Activated CD8-positive, alpha-beta T cell treated with anti-CD3 and anti-CD28 coated beads for 36 hours (primary cell): Measurements from ENCODE around the gene ANO7. TPM values are rescaled to one million over a fixed set of nuclear protein-coding genes. Genes with fewer than 3 reads are reported as not detected.

Experiments
- ATAC-seq: fragments of 200-7000 bp; cut with Tn5 transposase; one replicate; pipeline ENCODE4 v1.10.0; 2021; ENCODE audit warnings: mild to moderate bottlenecking, moderate library complexity
- CTCF ChIA-PET: fragments of 350-600 bp; sonication (Branson Sonifier 250); formaldehyde crosslinking; loops from one replicate; lab custom pipeline; 2021; ENCODE audit warnings: antibody characterized with exemption; lab: Charles Lee
- POLR2A ChIA-PET: fragments of 350-600 bp; sonication (Branson Sonifier 250); formaldehyde crosslinking; loops from one replicate; lab custom pipeline; 2021; ENCODE audit warnings: antibody characterized with exemption; lab: Charles Lee
- DNase-seq: peaks from one replicate; pipeline ENCODE4 v3.0.0-alpha.2; 2020
- H3K27ac Mint-ChIP-seq: one replicate; pipeline ENCODE4 v1.8.0; 2021; ENCODE audit warnings: mild to moderate bottlenecking, mixed read lengths
- H3K27me3 Mint-ChIP-seq: one replicate; pipeline ENCODE4 v1.8.0; 2021; ENCODE audit warnings: mixed read lengths
- H3K36me3 Mint-ChIP-seq: one replicate; pipeline ENCODE4 v1.8.0; 2021; ENCODE audit warnings: low read depth, mixed read lengths
- H3K4me1 Mint-ChIP-seq: one replicate; pipeline ENCODE4 v1.8.0; 2021; ENCODE audit warnings: low read depth, mixed read lengths
- H3K4me3 Mint-ChIP-seq: one replicate; pipeline ENCODE4 v1.8.0; 2021; ENCODE audit warnings: mild to moderate bottlenecking, moderate library complexity, mixed read lengths
- H3K9me3 Mint-ChIP-seq: one replicate; pipeline ENCODE4 v1.8.0; 2021; ENCODE audit warnings: mixed read lengths
- CTCF ChIP-seq: fragments of 200-600 bp; IDR thresholded peaks from one replicate; pipeline ENCODE4 v1.8.0; 2022; ENCODE audit warnings: antibody characterized with exemption, mild to moderate bottlenecking
- intact Hi-C: fragments of 100-400 bp; cut with micrococcal nuclease; formaldehyde crosslinking; loops from one replicate; pipeline ENCODE4 v1.10.0; 2022
- total RNA-seq, 2 experiments: library from RNA; stranded (reverse); gene quantifications; one replicate each; pipeline ENCODE4 v1.2.3, GENCODE V29; 2021

The ANO7 gene
- total RNA-seq, 2 experiments from 2014 or later = 5.1 to 5.4 TPM

GRCh38 chr2:241219030-241219382 is 30.5 kb downstream of the ANO7 start:
- ChIA-PET CTCF (interaction anchor here (1.3 kb wide), 1 partner anchor 367 kb away, joined by 4 read pairs; no protein-coding TSS in a partner anchor), POLR2A (interaction anchor here (0.6 to 1.1 kb wide), 5 partner anchors 11 to 151 kb away, joined by 3 to 4 read pairs (median 3); partner anchors contain the start of genes HDLBP and SEPTIN2)
- H3K4me1 Mint-ChIP-seq = peaks cover 15% of the 10 kb centered on the region
- no peak for TF ChIP-seq CTCF
- no peaks in the 10 kb centered on the region for H3K9me3 Mint-ChIP-seq
- DNase-seq = no peak
- H3K4me3 Mint-ChIP-seq = peak overlapping the region; percentile 90
- H3K27ac Mint-ChIP-seq = no peak overlapping the region
- no peak for ATAC-seq
- peaks cover 5% of the 10 kb centered on the region for H3K36me3 Mint-ChIP-seq
- intact Hi-C loops = no loop called here
- peaks cover 3% of the 10 kb centered on the region for H3K27me3 Mint-ChIP-seq

GRCh38 chr2:241219856-241220356 is 31.4 kb downstream of the ANO7 start:
- no peak overlapping the region for H3K27ac Mint-ChIP-seq
- no peak for ATAC-seq
- no peaks in the 10 kb centered on the region for H3K9me3 Mint-ChIP-seq
- no peak for DNase-seq
- peaks cover 15% of the 10 kb centered on the region for H3K4me1 Mint-ChIP-seq
- H3K4me3 Mint-ChIP-seq = peak overlapping the region; percentile 3
- CTCF ChIA-PET = no interaction called here
- intact Hi-C loops = no loop called here
- no peak for TF ChIP-seq CTCF
- POLR2A ChIA-PET = no interaction called here
- H3K27me3 Mint-ChIP-seq = peaks cover 3% of the 10 kb centered on the region
- H3K36me3 Mint-ChIP-seq = peaks cover 5% of the 10 kb centered on the region

- Mint-ChIP-seq H3K36me3 (peaks cover 25% of the 10 kb centered on the region), H3K27me3 (peaks cover 3% of the 10 kb centered on the region), H3K4me1 (peaks cover 14% of the 10 kb centered on the region), H3K9me3 (no peaks in the 10 kb centered on the region), H3K4me3 (no peak overlapping the region), H3K27ac (no peak overlapping the region)
- intact Hi-C loops = no loop called here
- DNase-seq = peak; percentile 52
- ChIA-PET POLR2A (interaction anchor here (1.1 kb wide), 1 partner anchor 13 kb away, joined by 4 read pairs; no protein-coding TSS in a partner anchor), CTCF (no interaction called here)
- no peak for TF ChIP-seq CTCF
- ATAC-seq = peak; percentile 38
Measured at GRCh38 chr2:241223211-241224017, 34.9 kb downstream of the ANO7 start.

GRCh38 chr2:241224018-241224850 is 35.8 kb downstream of the ANO7 start:
- no peak for TF ChIP-seq CTCF
- ATAC-seq (peak; percentile 19), DNase-seq (no peak)
- Mint-ChIP-seq H3K9me3 (no peaks in the 10 kb centered on the region), H3K27ac (no peak overlapping the region), H3K27me3 (peaks cover 3% of the 10 kb centered on the region), H3K4me1 (peaks cover 6% of the 10 kb centered on the region), H3K4me3 (no peak overlapping the region), H3K36me3 (peaks cover 28% of the 10 kb centered on the region)
- intact Hi-C loops = no loop called here
- ChIA-PET POLR2A (interaction anchor here (1.1 kb wide), 1 partner anchor 12 kb away, joined by 4 read pairs; no protein-coding TSS in a partner anchor), CTCF (no interaction called here)
